SK-N-SH treated with all-trans-retinoic acid at 6 μM for 48 hours (cell line): ENCODE measurements around the gene MAMDC4.
"Not testable (repeated sequence)": the region's sequence is repeated elsewhere in the genome, so short reads cannot be mapped to it uniquely, and the experiment has no call there.

Experiments used
- ESRRG ChIP-seq: fragments of 250-450 bp; sonication (Bioruptor Pico); IDR thresholded peaks from 2 replicates; pipeline ENCODE4 v1.6.1; 2021; ENCODE audit warnings: mild to moderate bottlenecking
- ISL1 ChIP-seq: fragments of 250-450 bp; sonication (Bioruptor Pico); IDR thresholded peaks from 2 replicates; pipeline ENCODE4 v2.1.2; 2022; ENCODE audit warnings: mild to moderate bottlenecking, moderate library complexity
- SNAI2 ChIP-seq: fragments of 250-450 bp; sonication (Bioruptor Pico); IDR thresholded peaks from 2 replicates; pipeline ENCODE4 v1.5.0; 2020; ENCODE audit warnings: mild to moderate bottlenecking, moderate library complexity
- ZFP3 ChIP-seq: fragments of 250-450 bp; sonication (Bioruptor Pico); IDR thresholded peaks from 2 replicates; pipeline ENCODE4 v1.5.0; 2020; ENCODE audit warnings: mild to moderate bottlenecking, moderate library complexity
- ZFP30 ChIP-seq: fragments of 450-650 bp; formaldehyde crosslinking; IDR thresholded peaks from 2 replicates; pipeline ENCODE4 v1.5.0; 2022; ENCODE audit warnings: mild to moderate bottlenecking, moderate library complexity
- ZNF8 ChIP-seq: fragments of 450-650 bp; formaldehyde crosslinking; IDR thresholded peaks from 2 replicates; pipeline ENCODE4 v1.5.0; 2020; ENCODE audit warnings: mild to moderate bottlenecking, moderate library complexity
- TF ChIP-seq, protein P1 (sequence below): fragments of 250-450 bp; sonication (Bioruptor Pico); IDR thresholded peaks from 2 replicates; pipeline ENCODE4 v1.8.0; 2020; ENCODE audit warnings: mild to moderate bottlenecking, moderate library complexity, borderline replicate concordance
- TF ChIP-seq, protein P2 (sequence below): fragments of 250-450 bp; sonication (Bioruptor Pico); IDR thresholded peaks from 2 replicates; pipeline ENCODE4 v1.5.1; 2021; ENCODE audit warnings: mild to moderate bottlenecking, moderate library complexity

DNA sequence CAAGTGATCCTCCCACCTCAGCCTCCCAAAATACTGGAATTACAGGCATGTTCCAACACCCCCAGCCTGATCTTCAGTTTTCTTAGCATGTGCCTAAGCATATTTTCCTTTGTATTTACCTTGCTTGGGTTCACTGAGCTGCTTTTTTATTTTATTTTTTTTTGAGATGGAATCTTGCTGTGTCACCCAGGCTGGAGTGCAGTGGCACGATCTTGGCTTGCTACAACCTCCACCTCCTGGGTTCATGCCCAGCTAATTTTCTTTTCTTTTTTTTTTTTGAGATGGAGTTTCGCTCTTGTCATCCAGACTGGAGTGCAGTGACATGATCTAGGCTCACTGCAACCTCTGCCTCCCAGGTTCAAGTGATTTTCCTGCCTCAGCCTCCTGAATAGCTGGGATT lies 17.5 kb downstream of the MAMDC4 start:
- not testable (repeated sequence) for TF ChIP-seq SNAI2 (CRISPR knock-in tag); ISL1; ESRRG (CRISPR knock-in tag); ZFP3; ZNF8 (CRISPR knock-in tag); ZFP30 (CRISPR knock-in tag)
- TF ChIP-seq, protein P1, sequence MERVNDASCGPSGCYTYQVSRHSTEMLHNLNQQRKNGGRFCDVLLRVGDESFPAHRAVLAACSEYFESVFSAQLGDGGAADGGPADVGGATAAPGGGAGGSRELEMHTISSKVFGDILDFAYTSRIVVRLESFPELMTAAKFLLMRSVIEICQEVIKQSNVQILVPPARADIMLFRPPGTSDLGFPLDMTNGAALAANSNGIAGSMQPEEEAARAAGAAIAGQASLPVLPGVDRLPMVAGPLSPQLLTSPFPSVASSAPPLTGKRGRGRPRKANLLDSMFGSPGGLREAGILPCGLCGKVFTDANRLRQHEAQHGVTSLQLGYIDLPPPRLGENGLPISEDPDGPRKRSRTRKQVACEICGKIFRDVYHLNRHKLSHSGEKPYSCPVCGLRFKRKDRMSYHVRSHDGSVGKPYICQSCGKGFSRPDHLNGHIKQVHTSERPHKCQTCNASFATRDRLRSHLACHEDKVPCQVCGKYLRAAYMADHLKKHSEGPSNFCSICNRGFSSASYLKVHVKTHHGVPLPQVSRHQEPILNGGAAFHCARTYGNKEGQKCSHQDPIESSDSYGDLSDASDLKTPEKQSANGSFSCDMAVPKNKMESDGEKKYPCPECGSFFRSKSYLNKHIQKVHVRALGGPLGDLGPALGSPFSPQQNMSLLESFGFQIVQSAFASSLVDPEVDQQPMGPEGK (CRISPR knock-in tag) = not testable (repeated sequence)
- TF ChIP-seq, protein P2, sequence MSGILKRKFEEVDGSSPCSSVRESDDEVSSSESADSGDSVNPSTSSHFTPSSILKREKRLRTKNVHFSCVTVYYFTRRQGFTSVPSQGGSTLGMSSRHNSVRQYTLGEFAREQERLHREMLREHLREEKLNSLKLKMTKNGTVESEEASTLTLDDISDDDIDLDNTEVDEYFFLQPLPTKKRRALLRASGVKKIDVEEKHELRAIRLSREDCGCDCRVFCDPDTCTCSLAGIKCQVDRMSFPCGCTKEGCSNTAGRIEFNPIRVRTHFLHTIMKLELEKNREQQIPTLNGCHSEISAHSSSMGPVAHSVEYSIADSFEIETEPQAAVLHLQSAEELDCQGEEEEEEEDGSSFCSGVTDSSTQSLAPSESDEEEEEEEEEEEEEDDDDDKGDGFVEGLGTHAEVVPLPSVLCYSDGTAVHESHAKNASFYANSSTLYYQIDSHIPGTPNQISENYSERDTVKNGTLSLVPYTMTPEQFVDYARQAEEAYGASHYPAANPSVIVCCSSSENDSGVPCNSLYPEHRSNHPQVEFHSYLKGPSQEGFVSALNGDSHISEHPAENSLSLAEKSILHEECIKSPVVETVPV = not testable (repeated sequence)
